Medulla oblongata (tissue), 1 donor: ENCODE results near the gene RIPOR2.
"Not testable (repeated sequence)": the region's sequence is repeated elsewhere in the genome, so short reads cannot be mapped to it uniquely, and the experiment has no call there.

Experiments used
- DNase-seq: peaks from one replicate; pipeline ENCODE4 v3.0.0-alpha.2; 2015; ENCODE audit errors: extremely low spot score

The RIPOR2 gene

DNA sequence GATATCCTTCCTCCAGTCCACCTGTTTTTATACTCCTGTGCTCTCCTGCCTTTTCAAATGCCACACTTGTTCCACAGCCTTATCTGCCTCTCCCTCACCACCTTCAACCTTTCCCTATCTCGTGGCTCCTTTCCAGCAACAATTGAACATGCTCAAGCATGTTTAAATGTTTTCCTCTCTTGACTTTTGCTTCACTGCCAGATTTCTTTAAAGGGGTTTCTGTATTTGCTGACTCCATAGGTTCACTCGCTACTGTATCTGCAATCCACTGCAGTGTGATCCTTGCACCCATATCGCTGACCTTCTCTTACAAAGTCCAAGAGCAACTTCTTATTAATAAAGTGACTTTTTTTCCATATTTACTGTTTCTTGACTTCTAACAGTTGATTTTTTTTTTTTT lies 172.2 kb downstream of the RIPOR2 start:
- no peak for DNase-seq

DNA sequence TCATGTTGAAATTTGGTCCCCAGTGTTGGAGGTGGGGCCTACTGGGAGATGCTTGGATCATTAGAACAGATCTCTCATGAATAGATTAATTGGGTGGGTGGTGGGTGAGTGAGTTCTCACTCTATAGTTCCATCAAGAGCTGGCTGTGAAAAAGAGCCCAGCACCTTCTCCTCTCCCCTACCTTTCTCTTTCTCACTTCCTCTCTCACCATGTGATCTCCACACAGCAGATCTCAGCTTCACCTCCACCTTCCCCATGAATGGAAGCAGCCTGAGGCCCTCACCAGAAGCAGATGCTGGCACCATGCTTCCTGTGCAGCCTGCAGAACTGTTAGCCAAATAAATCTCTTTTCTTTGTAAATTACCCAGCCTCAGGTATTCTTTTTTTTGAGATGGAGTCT lies 173.9 kb downstream of the RIPOR2 start:
- no peak for DNase-seq

DNA sequence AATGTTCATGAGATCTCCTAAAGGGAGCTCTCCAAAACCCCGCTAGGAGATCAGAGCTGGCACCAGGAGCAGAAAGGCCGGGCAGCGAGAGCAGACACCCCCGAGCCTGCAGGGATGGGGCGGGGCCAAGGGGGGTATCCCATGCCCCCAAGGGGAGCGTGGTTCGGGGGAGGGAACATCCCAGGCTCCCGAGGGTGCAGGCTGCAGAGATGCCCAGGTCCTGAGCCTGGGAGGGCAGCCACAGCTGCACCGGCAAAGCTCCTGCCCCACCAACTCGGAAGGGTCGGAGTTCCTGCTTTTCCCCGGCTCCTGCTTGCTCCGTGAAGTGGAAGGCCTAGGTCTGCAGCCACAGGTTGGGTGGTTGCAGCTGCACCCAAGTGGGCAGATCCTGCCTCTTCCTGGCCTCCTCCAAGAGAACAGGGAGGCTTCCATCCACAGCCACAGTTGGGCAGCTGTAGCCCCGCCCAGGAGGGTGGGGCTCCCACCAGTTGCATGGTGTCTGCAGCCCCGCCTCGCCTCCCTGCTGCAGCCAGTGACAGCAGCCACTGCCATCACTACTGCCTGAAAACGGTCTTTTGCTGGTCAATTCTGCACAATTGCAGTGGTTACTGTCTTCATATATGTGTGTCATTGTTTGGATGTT lies 174.4 kb downstream of the RIPOR2 start:
- DNase-seq: no peak

DNA sequence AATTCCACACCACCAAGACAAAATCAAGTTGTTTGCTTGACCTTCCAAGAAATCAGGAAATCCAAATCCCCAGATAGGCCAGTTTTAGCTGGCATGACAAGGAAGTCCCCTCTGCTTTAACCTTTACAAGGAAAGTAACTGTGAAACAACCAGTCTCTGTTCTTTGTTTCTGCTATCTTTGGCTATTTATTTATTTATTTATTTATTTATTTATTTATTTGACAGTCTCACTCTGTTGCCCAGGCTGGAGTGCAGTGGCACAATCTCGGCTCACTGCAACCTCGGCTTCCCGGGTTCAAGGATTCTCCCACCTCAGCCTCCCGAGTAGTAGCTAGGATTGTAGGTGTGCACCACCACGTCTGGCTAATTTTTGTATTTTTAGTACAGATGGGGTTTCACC lies 175.6 kb downstream of the RIPOR2 start:
- no peak for DNase-seq

DNA sequence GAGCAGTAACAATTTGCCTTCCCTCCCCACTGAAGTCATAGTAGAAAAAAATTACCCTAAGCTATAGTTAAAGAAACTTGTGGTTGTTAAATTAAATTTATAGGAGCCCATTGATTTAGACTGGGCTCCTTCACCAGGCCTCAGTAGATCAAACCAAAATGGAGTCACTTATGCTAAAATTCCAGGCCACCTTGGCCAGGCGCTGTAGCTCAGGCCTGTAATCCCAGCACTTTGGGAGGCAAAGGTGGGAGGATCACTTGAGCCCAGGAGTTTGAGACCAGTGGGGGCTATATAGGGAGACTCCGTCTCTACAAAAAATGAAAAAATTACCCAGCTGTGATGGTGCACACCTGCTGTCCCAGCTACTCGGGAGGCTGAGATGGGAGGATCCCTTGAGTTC lies 176.0 kb downstream of the RIPOR2 start:
- no peak for DNase-seq

DNA sequence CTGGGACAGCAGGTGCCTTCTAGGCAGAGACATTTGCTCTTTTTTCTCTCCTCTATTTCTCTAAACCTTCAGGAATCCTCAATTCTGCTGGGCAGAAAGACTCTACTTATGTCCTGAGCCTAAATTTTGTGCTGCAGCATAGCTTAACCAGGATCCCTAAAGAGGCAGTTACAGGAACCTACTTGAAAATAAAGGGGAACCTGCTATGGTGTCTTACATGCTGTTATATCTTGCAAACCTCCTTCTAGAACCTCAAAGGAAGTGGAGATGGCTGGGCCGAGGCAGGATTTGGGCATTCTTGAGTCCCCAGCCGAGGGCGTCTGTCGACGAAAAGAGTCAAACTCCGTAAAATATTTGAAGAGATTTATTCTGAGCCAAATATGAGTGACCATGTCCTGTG lies 178.1 kb downstream of the RIPOR2 start:
- DNase-seq: peak; percentile 26

DNA sequence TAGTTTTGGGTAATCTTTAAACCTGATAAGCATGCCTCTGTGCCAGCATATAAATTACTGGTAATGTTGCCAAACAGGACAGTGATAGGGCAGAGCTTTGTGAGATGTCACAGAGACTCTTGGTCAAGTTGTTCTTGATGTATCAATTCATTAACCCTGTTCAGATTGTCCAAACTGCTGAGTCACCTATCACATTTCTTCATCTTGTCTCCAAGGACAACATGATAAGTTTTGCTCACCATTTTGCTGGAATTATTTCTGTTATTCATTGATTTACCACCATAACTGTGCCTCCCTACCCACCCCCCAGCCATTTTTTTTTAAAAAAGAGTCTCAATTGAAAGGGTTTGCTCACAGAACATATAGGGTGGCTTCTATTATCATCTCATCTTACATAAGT lies 180.5 kb downstream of the RIPOR2 start:
- no peak for DNase-seq

DNA sequence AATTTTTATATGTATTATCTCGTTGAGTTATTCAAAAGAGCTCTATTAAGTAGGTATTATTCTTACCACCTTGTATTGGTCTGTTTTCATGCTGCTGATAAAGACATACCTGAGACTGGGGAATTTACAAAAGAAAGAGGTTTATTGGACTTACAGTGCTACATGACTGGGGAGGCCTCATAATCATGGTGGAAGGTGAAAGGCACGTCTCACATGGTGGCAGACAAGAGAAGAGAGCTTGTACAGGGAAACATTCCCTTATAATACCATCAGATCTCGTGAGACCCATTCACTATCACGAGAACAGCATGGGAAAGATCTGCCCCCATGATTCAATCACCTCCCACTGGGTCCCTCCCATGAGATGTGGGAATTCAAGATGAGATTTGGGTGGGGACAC lies 181.4 kb downstream of the RIPOR2 start:
- DNase-seq: not testable (repeated sequence)
